ENCODE data around the gene FBXW7. TPM values are rescaled to one million over a fixed set of nuclear protein-coding genes. Genes with fewer than 3 reads are reported as not detected.

The FBXW7 gene
- total and polyA plus RNA-seq, 2 of the 8 experiments (the other 6 are each of a cell fraction or from before 2014, with no cell fraction given) = 6.0 to 26.7 TPM

DNA sequence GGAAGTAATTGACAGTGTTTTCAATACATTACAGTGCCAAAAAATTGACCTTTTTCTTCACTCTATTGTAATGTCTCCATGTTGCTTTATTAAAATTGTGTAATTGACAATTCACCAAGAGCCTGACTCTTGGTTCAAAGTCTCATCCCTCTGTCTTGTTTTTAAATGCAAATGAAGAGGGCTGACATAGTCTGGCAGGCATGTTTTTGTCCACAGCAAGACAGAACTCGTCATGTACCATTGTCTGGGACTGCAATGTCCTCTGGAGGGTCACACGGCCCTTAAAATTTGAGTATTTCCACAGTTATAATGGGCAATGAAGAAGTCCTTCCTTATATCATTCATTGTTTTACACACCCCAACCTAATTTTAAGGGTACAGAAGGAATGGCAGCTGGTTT is 38.0 kb upstream of the FBXW7 start:
- no peak overlapping the region for H2BK120ac ChIP-seq (replicated peaks; ENCODE audit: low read depth, low read length)
- ChIA-PET POLR2A (ENCODE audit: partially characterized antibody) (no interaction called here), CTCF (ENCODE audit: partially characterized antibody) (interaction anchor here (1.6 to 1.9 kb wide), 2 partner anchors 8 to 62 kb away, joined by 4 to 6 read pairs; no protein-coding TSS in a partner anchor)
- H3K4me3 ChIP-seq (ENCODE audit: extremely low read depth in 1 of 4, insufficient read depth in 2 of 4, low read depth in 3 of 4, low read length in 4 of 4) = no peak overlapping the region
- WGBS, 2 experiments (ENCODE audit: extremely low coverage in 1 of 2, insufficient coverage in 1 of 2, insufficient read length in 1 of 2, insufficient replicate concordance in 2 of 2, low coverage in 1 of 2, low lambda C conversion rate in 2 of 2, missing lambda C conversion rate in 1 of 2) = 97% methylated on average over 2 of the region's 2 CpGs; no CpG with 5 or more reads in 1 of the 2 experiments
- H3K79me2 ChIP-seq (ENCODE audit: control insufficient read depth in 1 of 2, insufficient read depth in 2 of 2, low read length in 2 of 2) = no peaks in the 10 kb centered on the region
- H4K8ac ChIP-seq (ENCODE audit: extremely low read depth, insufficient read depth, low read length) = no peak overlapping the region
- no peak overlapping the region for H3K27ac ChIP-seq (ENCODE audit: low read depth, low read length)
- no peak overlapping the region for H4K91ac ChIP-seq (replicated peaks; ENCODE audit: insufficient read length, low read length)
- H3K79me1 ChIP-seq (ENCODE audit: low read depth, low read length) = no peaks in the 10 kb centered on the region
- H2BK5ac ChIP-seq (ENCODE audit: low read depth, low read length) = no peak overlapping the region
- H2AFZ ChIP-seq (ENCODE audit: low read length) = no peak overlapping the region
- no peak overlapping the region for H2BK15ac ChIP-seq (ENCODE audit: low read length)
- H4K5ac ChIP-seq (ENCODE audit: insufficient read length, low read depth, low read length) = no peak overlapping the region
- no peak overlapping the region for H3K23ac ChIP-seq (ENCODE audit: insufficient read length)
- H2AK5ac ChIP-seq (ENCODE audit: low read depth, low read length) = no peak overlapping the region
- H3K4ac ChIP-seq (replicated peaks; ENCODE audit: insufficient read length, low read depth, low read length) = no peak overlapping the region
- no peak overlapping the region for H3K18ac ChIP-seq (ENCODE audit: extremely low read depth, low read length)
- no peaks in the 10 kb centered on the region for H3K36me3 ChIP-seq (ENCODE audit: control insufficient read depth in 2 of 4, insufficient read depth in 4 of 4, low read length in 3 of 4)
- TF ChIP-seq MAX (IDR thresholded peaks at IDR 0.05) = no peak
- no peaks in the 10 kb centered on the region for H3K9me3 ChIP-seq (ENCODE audit: insufficient read depth in 2 of 2, low read depth in 1 of 2, low read length in 1 of 2)
- no peak overlapping the region for H3K9ac ChIP-seq (replicated peaks in 1 of 4; ENCODE audit: extremely low read depth in 1 of 4, low read depth in 3 of 4, low read length in 3 of 4)
- no peak for DNase-seq (ENCODE audit: low read depth in 1 of 2, low spot score in 2 of 2)
- H3K27me3 ChIP-seq (replicated peaks in 1 of 4; ENCODE audit: control insufficient read depth in 3 of 4, extremely low read depth in 1 of 4, insufficient read depth in 3 of 4, low read length in 3 of 4) = no peaks in the 10 kb centered on the region
- H3K4me2 ChIP-seq (ENCODE audit: insufficient read depth in 1 of 2, low read depth in 2 of 2, low read length in 2 of 2) = no peak overlapping the region
- no peak overlapping the region for H3K14ac ChIP-seq (ENCODE audit: insufficient read length)
- no peak overlapping the region for H3K56ac ChIP-seq (replicated peaks; ENCODE audit: insufficient read length, low read depth, low read length)
- no peak overlapping the region for H2BK20ac ChIP-seq (ENCODE audit: low read length)
- H4K20me1 ChIP-seq (replicated peaks in 1 of 2; ENCODE audit: control insufficient read depth in 1 of 2, insufficient read depth in 2 of 2, low read length in 2 of 2) = no peaks in the 10 kb centered on the region
- H3K23me2 ChIP-seq (ENCODE audit: low read depth, low read length) = no peaks in the 10 kb centered on the region
- H3K4me1 ChIP-seq (replicated peaks in 1 of 4; ENCODE audit: control insufficient read depth in 3 of 4, insufficient read depth in 4 of 4, low read length in 3 of 4) = no peaks in the 10 kb centered on the region
- no peak for FAIRE-seq
- no peak overlapping the region for H2BK12ac ChIP-seq (ENCODE audit: low read depth, low read length)
